Spleen (tissue), 11 donors: ENCODE measurements around the gene HCFC1. TPM values are rescaled to one million over a fixed set of nuclear protein-coding genes. Genes with fewer than 3 reads are reported as not detected.

Experiments used
- DNase-seq: peaks from one replicate; pipeline ENCODE4 v3.0.0-alpha.2; 2020
- H3K27ac ChIP-seq, 8 donors: fragments of 200-600 bp; sonication (generic) in 7 of 8; 1 replicate in 4 of 8; 2 replicates in 4 of 8; pipeline versions ENCODE4 v1.5.0 to v1.8.0; 2016 to 2021; ENCODE audit warnings: inconsistent platforms in 4 of 8, mild to moderate bottlenecking in 4 of 8, moderate library complexity in 1 of 8
- H3K27me3 ChIP-seq, 7 donors: fragments of 200-600 bp; sonication (generic) in 6 of 7; replicated peaks in 1 of 7; 1 replicate in 4 of 7; 2 replicates in 3 of 7; pipeline versions ENCODE4 v1.5.0 to v1.8.0; 2016 to 2021; ENCODE audit warnings: inconsistent platforms in 3 of 7, mild to moderate bottlenecking in 1 of 7
- H3K36me3 ChIP-seq, 6 donors: fragments of 200-600 bp; sonication (generic) in 5 of 6; 1 replicate in 4 of 6; 2 replicates in 2 of 6; pipeline versions ENCODE4 v1.5.0 to v1.8.0; 2016 to 2021; ENCODE audit warnings: inconsistent platforms in 2 of 6
- H3K4me1 ChIP-seq, 6 donors: fragments of 200-600 bp; sonication (generic) in 5 of 6; 1 replicate in 3 of 6; 2 replicates in 3 of 6; pipeline versions ENCODE4 v1.5.0 to v1.8.0; 2016 to 2021; ENCODE audit warnings: inconsistent platforms in 3 of 6
- H3K4me3 ChIP-seq, 8 donors: fragments of 200-600 bp; sonication (generic) in 7 of 8; 1 replicate in 4 of 8; 2 replicates in 4 of 8; pipeline versions ENCODE4 v1.5.0 to v1.8.0; 2016 to 2021; ENCODE audit warnings: inconsistent platforms in 4 of 8, mild to moderate bottlenecking in 4 of 8, moderate library complexity in 2 of 8
- H3K9me3 ChIP-seq, 8 donors: fragments of 200-600 bp; sonication (generic) in 7 of 8; 1 replicate in 4 of 8; 2 replicates in 4 of 8; pipeline versions ENCODE4 v1.5.0 to v1.8.0; 2016 to 2021; ENCODE audit warnings: inconsistent platforms in 4 of 8
- CTCF ChIP-seq, 11 experiments: fragments of 200-600 bp in 7 of 11; fragments of 450-650 bp in 4 of 11; sonication (generic) in 4 of 11; IDR thresholded peaks in 8 of 11; conservative IDR thresholded peaks in 3 of 11; 1 replicate in 7 of 11; 2 replicates in 4 of 11; pipeline versions ENCODE4 v1.4.0 to v1.8.0; 2016 to 2021; ENCODE audit warnings: antibody characterized with exemption in 11 of 11, inconsistent platforms in 4 of 11, mild to moderate bottlenecking in 1 of 11
- POLR2A ChIP-seq, 3 donors: fragments of 450-650 bp; IDR thresholded peaks; one replicate each; pipeline ENCODE4 v1.5.1; 2017; ENCODE audit warnings: antibody characterized with exemption in 3 of 3, mild to moderate bottlenecking in 1 of 3
- POLR2AphosphoS5 ChIP-seq, 3 donors: sonication (generic); formaldehyde crosslinking; IDR thresholded peaks; one replicate each; pipeline ENCODE4 v1.5.1; 2017; ENCODE audit warnings: antibody characterized with exemption in 3 of 3
- WGBS, 5 donors: extraction: QIAGEN DNeasy Blood & Tissue Kit in 3 of 5; methylation state at CpG; one replicate each; pipeline versions ENCODE4 v1.1.5 to v1.1.7; 2013 to 2018; 5-methylcytosine and 5-hydroxymethylcytosine counted together
- intact Hi-C: fragments of 100-400 bp; cut with DNase I; formaldehyde crosslinking; loops from one replicate; pipeline ENCODE4 v1.15.0; 2023; ENCODE audit warnings: low total_unique reads
- polyA plus RNA-seq, 3 donors: library from polyadenylated mRNA; stranded (reverse); fragments of 200-250 nt; gene quantifications; one replicate each; pipeline ENCODE4 v1.2.1, GENCODE V29; 2013
- total RNA-seq, 7 donors: library from RNA; depleted of rRNA in 3 of 7; stranded (reverse); fragments of >200 nt in 3 of 7; fragmentation: NEBNext Ultra II Directional in 4 of 7; extraction: Animal tissue kit (Norgen Biotek cat#: 25700) in 4 of 7; gene quantifications; one replicate each; pipeline versions ENCODE4 v1.1.0 to v1.2.1, GENCODE V29; 2016 to 2021
- donor health status: healthy with polysubstance abuse.
- donor health status: DM: no; HTN: no; CAD: no; lungs with moderate emphysema.
- donor health status: DM: no; HTN: no; CAD: no.
- donor health status: Bipolar disorder and iron deficiency.
- donor health status: healthy.
- donor health status: DM: no; HTN: no; CAD: no.
- donor health status: DM: yes; HTN: yes; CAD: no.

Gene HCFC1
- total and polyA plus RNA-seq, 10 donors, result 9.5 to 86.5 (median 60.8) TPM

DNA sequence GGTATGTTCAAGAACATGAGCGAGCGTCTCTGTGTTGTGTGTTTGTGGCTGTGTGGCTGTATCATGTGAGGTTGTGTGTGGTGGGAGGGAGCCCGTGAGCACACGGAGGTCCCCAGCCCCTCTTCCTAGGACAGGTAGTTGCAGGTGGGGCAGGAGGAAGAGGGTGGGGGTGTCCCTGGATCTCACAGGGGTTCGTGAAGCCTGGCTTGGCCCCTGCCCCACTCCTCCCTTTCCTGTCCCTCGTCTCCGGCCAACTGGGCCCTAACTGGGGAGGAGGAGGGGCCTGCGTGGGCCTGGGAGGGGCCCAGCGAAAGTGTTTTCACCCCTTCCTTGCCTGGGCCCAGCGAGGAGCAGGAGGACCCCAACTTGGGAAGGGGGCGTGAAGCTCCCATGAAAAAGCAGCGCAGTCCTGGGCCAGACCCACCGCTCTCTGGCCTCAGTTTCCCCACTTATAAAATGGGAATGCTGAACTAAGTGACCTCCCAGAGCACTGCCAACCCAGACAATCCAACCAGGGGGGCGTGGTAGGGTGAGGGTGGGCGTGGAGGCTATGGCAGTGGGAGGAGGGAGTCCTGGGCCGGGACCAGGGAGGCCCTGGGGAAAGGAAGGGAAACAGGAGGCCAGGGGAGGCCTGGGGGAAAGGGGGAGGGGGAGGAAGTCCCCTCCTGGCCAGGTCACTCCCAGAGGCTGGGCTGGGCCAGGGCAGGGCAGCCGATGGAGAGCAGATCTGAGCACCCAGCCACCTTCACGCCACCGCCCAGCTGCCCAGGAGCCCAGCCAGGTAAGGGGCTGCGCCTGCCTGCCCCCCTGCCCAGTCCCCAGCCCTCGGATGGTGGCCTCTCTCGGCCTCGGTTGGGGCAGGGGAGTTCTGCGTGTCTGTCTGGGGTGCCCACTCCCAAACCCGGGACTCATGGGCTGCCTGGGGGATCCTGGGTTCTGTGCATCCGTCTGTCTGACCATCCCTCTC, 67.3 kb downstream of the HCFC1 start, which contains the start of gene AVPR2:
Gene AVPR2 (plus strand): TSS at position 683 of the 967 bp plus-strand sequence. CDS start 473 bp downstream, outside the sequence.
- TF ChIP-seq POLR2AphosphoS5 (IDR thresholded peaks at IDR 0.05), result peak; percentile 46 to 69 (median 59)
- no peak for TF ChIP-seq POLR2A (IDR thresholded peaks at IDR 0.05)
- Histone ChIP-seq H3K27ac (peak within 1 kb of the TSS in 6 of 8 donors; percentile 47 to 78 (median 57)), H3K4me1 (peaks cover 12 to 70% (median 51%) of the 10 kb centered on the region in 6 donors), H3K4me3 (peak within 1 kb of the TSS in 1 of 8 donors; percentile 25), H3K9me3 (peaks cover 0 to under 1% (median 0%) of the 10 kb centered on the region in 8 donors), H3K27me3 (peaks cover 0 to 4% (median 0%) of the 10 kb centered on the region in 7 donors), H3K36me3 (peaks cover 0 to 26% (median 8%) of the 10 kb centered on the region in 6 donors)
- DNase-seq, result no peak
- intact Hi-C loops, result no loop called here
- WGBS, 5 donors, result 24 to 59% (median 37%) methylated on average over 10 to 26 of the region's 26 CpGs

GRCh38 chrX:153903238-153903980, 68.2 kb downstream of the HCFC1 start:
- peak in 1 of 3 donors; percentile 57 for TF ChIP-seq POLR2AphosphoS5 (IDR thresholded peaks at IDR 0.05)
- TF ChIP-seq CTCF (IDR thresholded peaks at IDR 0.05 in 8 of 11, conservative IDR thresholded peaks at IDR 0.05 in 3 of 11), result no peak
- no peak for TF ChIP-seq POLR2A (IDR thresholded peaks at IDR 0.05)
- peak; percentile 86 for DNase-seq
- Histone ChIP-seq H3K4me1 (peaks cover 12 to 70% (median 51%) of the 10 kb centered on the region in 6 donors), H3K27ac (peak overlapping the region in 6 of 8 donors; percentile 47 to 78 (median 57)), H3K36me3 (peaks cover 0 to 17% (median 2%) of the 10 kb centered on the region in 6 donors), H3K27me3 (no peaks in the 10 kb centered on the region), H3K4me3 (peak overlapping the region in 1 of 8 donors; percentile 25), H3K9me3 (peaks cover 0 to 5% (median 0%) of the 10 kb centered on the region in 8 donors)
- intact Hi-C loops, result no loop called here
- 33 to 60% (median 41%) methylated on average over 15 to 18 of the region's 18 CpGs for WGBS, 5 donors

DNA sequence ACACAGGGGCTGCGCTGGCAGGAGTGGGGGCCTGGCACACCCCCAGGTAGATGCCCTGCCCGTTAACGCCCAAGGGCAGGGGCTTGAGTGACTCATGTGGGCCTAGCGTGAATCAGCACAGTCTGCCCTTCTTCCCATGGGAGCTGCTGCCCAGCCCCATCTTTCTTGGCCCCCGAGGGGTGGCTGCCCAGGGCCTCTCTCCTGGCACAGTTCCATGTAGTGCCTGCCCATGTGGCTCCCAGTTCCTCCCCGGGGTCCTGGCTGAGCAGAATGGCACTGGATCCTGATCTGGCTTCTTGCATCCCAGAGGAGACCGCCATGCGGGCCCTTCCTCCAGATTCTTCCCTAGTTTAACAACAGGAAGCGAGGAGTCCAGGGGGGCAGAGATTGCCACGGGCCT, 69.2 kb downstream of the HCFC1 start:
- peaks cover 12 to 70% (median 51%) of the 10 kb centered on the region in 6 donors for H3K4me1 ChIP-seq
- TF ChIP-seq POLR2A (IDR thresholded peaks at IDR 0.05), result no peak
- peak in 1 of 3 donors; percentile 47 for TF ChIP-seq POLR2AphosphoS5 (IDR thresholded peaks at IDR 0.05)
- 42 to 66% (median 55%) methylated on average over 7 to 10 of the region's 10 CpGs for WGBS, 5 donors
- H3K36me3 ChIP-seq, result peaks cover 0 to 7% (median 0%) of the 10 kb centered on the region in 6 donors
- no peak overlapping the region for H3K4me3 ChIP-seq
- H3K9me3 ChIP-seq, result peaks cover 0 to 5% (median 0%) of the 10 kb centered on the region in 8 donors
- intact Hi-C loops, result no loop called here
- H3K27me3 ChIP-seq, result no peaks in the 10 kb centered on the region
- H3K27ac ChIP-seq, result peak overlapping the region in 1 of 8 donors; percentile 7
- DNase-seq, result no peak

- intact Hi-C loops, result no loop called here
- peaks cover 12 to 69% (median 51%) of the 10 kb centered on the region in 6 donors for H3K4me1 ChIP-seq
- no peak for DNase-seq
- no peak overlapping the region for H3K4me3 ChIP-seq
- no peaks in the 10 kb centered on the region for H3K27me3 ChIP-seq
- 57 to 66% (median 64%) methylated on average over 8 of the region's 8 CpGs for WGBS, 5 donors
- H3K36me3 ChIP-seq, result peaks cover 0 to under 1% (median 0%) of the 10 kb centered on the region in 6 donors
- peak overlapping the region in 1 of 8 donors; percentile 61 for H3K27ac ChIP-seq
- TF ChIP-seq POLR2A (IDR thresholded peaks at IDR 0.05) (no peak), POLR2AphosphoS5 (IDR thresholded peaks at IDR 0.05) (no peak), CTCF (IDR thresholded peaks at IDR 0.05 in 8 of 11, conservative IDR thresholded peaks at IDR 0.05 in 3 of 11) (no peak)
- peaks cover 0 to 5% (median 0%) of the 10 kb centered on the region in 8 donors for H3K9me3 ChIP-seq
Measured at GRCh38 chrX:153901753-153902140, 69.9 kb downstream of the HCFC1 start.
